K562 (cell line): ENCODE data around the gene DYRK1A. TPM values are rescaled to one million over a fixed set of nuclear protein-coding genes. Genes with fewer than 3 reads are reported as not detected.

Experiments
- ATF1 ChIP-seq, 2 experiments: fragments of 450-650 bp in 1 of 2; IDR thresholded peaks; 2 replicates each; pipeline ENCODE4 v1.6.1; 2016; ENCODE audit warnings: missing compliant biosample characterization in 1 of 2, missing genetic modification characterization in 1 of 2
- BRCA1 ChIP-seq, 2 experiments: fragments of 450-650 bp in 1 of 2; sonication (generic) in 1 of 2; formaldehyde crosslinking in 1 of 2; IDR thresholded peaks; 2 replicates each; pipeline versions ENCODE4 v1.5.0 to v1.6.1; 2017 to 2020; ENCODE audit warnings: mild to moderate bottlenecking in 1 of 2, missing genetic modification reagents in 1 of 2
- CHD2 ChIP-seq: IDR thresholded peaks from 2 replicates; pipeline ENCODE4 v1.6.1; 2011; ENCODE audit warnings: low read depth, low read length
- CTBP1 ChIP-seq: fragments of 450-650 bp; IDR thresholded peaks from 2 replicates; pipeline ENCODE4 v1.6.1; 2016; ENCODE audit warnings: borderline replicate concordance
- DPF2 ChIP-seq: fragments of 450-650 bp; IDR thresholded peaks from 2 replicates; pipeline ENCODE4 v1.6.1; 2016
- HOXB6 ChIP-seq: fragments of 250-450 bp; sonication (Bioruptor Pico); IDR thresholded peaks from 2 replicates; pipeline ENCODE4 v1.5.1; 2022; ENCODE audit warnings: mild to moderate bottlenecking, borderline replicate concordance
- MAFF ChIP-seq: IDR thresholded peaks from 2 replicates; pipeline ENCODE4 v1.6.1; 2012; ENCODE audit warnings: low read length, improper control_type of control experiment
- NKRF ChIP-seq: fragments of 450-650 bp; IDR thresholded peaks from 2 replicates; pipeline ENCODE4 v1.6.1; 2016; ENCODE audit warnings: borderline replicate concordance
- OTX1 ChIP-seq: fragments of 450-650 bp; formaldehyde crosslinking; IDR thresholded peaks from 2 replicates; pipeline ENCODE4 v1.4.0; 2022; ENCODE audit warnings: mild to moderate bottlenecking
- RAD21 ChIP-seq, 2 experiments: fragments of 250-450 bp in 1 of 2; fragments of 450-650 bp in 1 of 2; sonication (Bioruptor Pico) in 1 of 2; formaldehyde crosslinking in 1 of 2; IDR thresholded peaks in 1 of 2; conservative IDR thresholded peaks in 1 of 2; 2 replicates each; pipeline versions ENCODE4 v1.4.0 to v1.8.0; 2020 to 2022; ENCODE audit warnings: mild to moderate bottlenecking in 2 of 2, moderate library complexity in 1 of 2
- SAP30 ChIP-seq: fragments of 200-600 bp; sonication (generic); IDR thresholded peaks from 2 replicates; pipeline ENCODE4 v1.6.1; 2012; ENCODE audit warnings: borderline replicate concordance, low read depth, mild to moderate bottlenecking, moderate library complexity, low read length, control low read depth, inconsistent platforms; ENCODE audit not compliant: insufficient read depth, poor library complexity, severe bottlenecking
- TEAD1 ChIP-seq, 2 experiments: fragments of 450-650 bp in 1 of 2; sonication (generic) in 1 of 2; formaldehyde crosslinking; IDR thresholded peaks; 2 replicates each; pipeline versions ENCODE4 v1.4.0 to v1.8.0; 2020 to 2022; ENCODE audit warnings: mild to moderate bottlenecking in 2 of 2, missing genetic modification reagents in 1 of 2
- VEZF1 ChIP-seq: fragments of 200-800 bp; sonication (Bioruptor generic); IDR thresholded peaks from 2 replicates; pipeline ENCODE4 v1.6.1; 2017; ENCODE audit warnings: missing genetic modification characterization, missing compliant biosample characterization
- ZKSCAN1 ChIP-seq: fragments of 150-350 bp; IDR thresholded peaks from 2 replicates; pipeline ENCODE4 v1.6.1; 2016; ENCODE audit warnings: low read depth, low read length
- ZSCAN32 ChIP-seq: fragments of 450-650 bp; formaldehyde crosslinking; IDR thresholded peaks from 2 replicates; pipeline ENCODE4 v1.4.0; 2020; ENCODE audit warnings: mild to moderate bottlenecking, moderate library complexity
- polyA plus RNA-seq, 8 experiments: library from polyadenylated mRNA; depleted of rRNA in 4 of 8; stranded (reverse) in 5 of 8; unstranded in 3 of 8; fragments of >200 nt; fragmentation: Nextera tagmentation in 2 of 8; fragmentation: Illumina TruSeq in 1 of 8; extraction: Ambion mirVana in 2 of 8; extraction: Trizol in 1 of 8; gene quantifications; 2 replicates each; pipeline versions ENCODE4 v1.2.1 to v1.2.3, GENCODE V29; 2011 to 2014; ENCODE audit warnings: inconsistent platforms in 1 of 8, missing spikeins in 1 of 8
- total RNA-seq, 7 experiments: library from RNA; depleted of rRNA in 6 of 7; stranded (reverse); fragments of >200 nt in 6 of 7; fragmentation: Illumina TruSeq in 2 of 7; extraction: Trizol in 2 of 7; gene quantifications; 2 replicates each; pipeline versions ENCODE4 v1.2.1 to v1.2.3, GENCODE V29; 2011 to 2021; ENCODE audit warnings: low replicate concordance in 1 of 7
- TF ChIP-seq, protein P1 (sequence below): sonication (generic); formaldehyde crosslinking; IDR thresholded peaks from 2 replicates; pipeline ENCODE4 v1.9.0; 2022; ENCODE audit warnings: mild to moderate bottlenecking, missing genetic modification reagents
- TF ChIP-seq, protein P2 (sequence below): IDR thresholded peaks from 2 replicates; pipeline ENCODE4 v1.6.1; 2014; ENCODE audit warnings: antibody characterized with exemption
- TF ChIP-seq, protein P3 (sequence below): fragments of 450-650 bp; formaldehyde crosslinking; IDR thresholded peaks from 2 replicates; pipeline ENCODE4 v1.4.0; 2020; ENCODE audit warnings: mild to moderate bottlenecking, moderate library complexity

Gene DYRK1A
- total and polyA plus RNA-seq, 9 of the 15 experiments (the other 6 are each of a cell fraction or from before 2014, with no cell fraction given), result 3.7 to 64.8 (median 42.3) TPM

GRCh38 chr21:37365517-37366481, 774 bp upstream of the DYRK1A start (continued):
- peak; percentile 42; the same call in 1 of the 2 replicates for TF ChIP-seq NKRF
- peak; percentile 65 for TF ChIP-seq CHD2
- peak; percentile 35 to 38; a peak in 2 of 4 replicates for TF ChIP-seq RAD21 (CRISPR knock-in tag; conservative IDR thresholded peaks at IDR 0.05 in 1 of 2, IDR thresholded peaks at IDR 0.05 in 1 of 2)
- peak; percentile 46 for TF ChIP-seq SAP30
- TF ChIP-seq, protein P1, sequence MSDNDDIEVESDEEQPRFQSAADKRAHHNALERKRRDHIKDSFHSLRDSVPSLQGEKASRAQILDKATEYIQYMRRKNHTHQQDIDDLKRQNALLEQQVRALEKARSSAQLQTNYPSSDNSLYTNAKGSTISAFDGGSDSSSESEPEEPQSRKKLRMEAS, result 0 out of 2 replicates have a peak, but pooled peaks have one; percentile 22
- TF ChIP-seq VEZF1 (CRISPR knock-in tag), result no peak; the same call in 1 of the 2 replicates
- TF ChIP-seq, protein P2, sequence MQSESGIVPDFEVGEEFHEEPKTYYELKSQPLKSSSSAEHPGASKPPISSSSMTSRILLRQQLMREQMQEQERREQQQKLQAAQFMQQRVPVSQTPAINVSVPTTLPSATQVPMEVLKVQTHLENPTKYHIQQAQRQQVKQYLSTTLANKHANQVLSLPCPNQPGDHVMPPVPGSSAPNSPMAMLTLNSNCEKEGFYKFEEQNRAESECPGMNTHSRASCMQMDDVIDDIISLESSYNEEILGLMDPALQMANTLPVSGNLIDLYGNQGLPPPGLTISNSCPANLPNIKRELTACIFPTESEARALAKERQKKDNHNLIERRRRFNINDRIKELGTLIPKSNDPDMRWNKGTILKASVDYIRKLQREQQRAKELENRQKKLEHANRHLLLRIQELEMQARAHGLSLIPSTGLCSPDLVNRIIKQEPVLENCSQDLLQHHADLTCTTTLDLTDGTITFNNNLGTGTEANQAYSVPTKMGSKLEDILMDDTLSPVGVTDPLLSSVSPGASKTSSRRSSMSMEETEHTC, result no peak
- TF ChIP-seq OTX1, result peak; percentile 35; the same call in 1 of the 2 replicates
- TF ChIP-seq ZKSCAN1, result no peak
- no peak for TF ChIP-seq HOXB6 (CRISPR knock-in tag)
- no peak for TF ChIP-seq ZSCAN32
- TF ChIP-seq, protein P3, sequence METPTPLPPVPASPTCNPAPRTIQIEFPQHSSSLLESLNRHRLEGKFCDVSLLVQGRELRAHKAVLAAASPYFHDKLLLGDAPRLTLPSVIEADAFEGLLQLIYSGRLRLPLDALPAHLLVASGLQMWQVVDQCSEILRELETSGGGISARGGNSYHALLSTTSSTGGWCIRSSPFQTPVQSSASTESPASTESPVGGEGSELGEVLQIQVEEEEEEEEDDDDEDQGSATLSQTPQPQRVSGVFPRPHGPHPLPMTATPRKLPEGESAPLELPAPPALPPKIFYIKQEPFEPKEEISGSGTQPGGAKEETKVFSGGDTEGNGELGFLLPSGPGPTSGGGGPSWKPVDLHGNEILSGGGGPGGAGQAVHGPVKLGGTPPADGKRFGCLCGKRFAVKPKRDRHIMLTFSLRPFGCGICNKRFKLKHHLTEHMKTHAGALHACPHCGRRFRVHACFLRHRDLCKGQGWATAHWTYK (CRISPR knock-in tag), result peak; percentile 88
- TF ChIP-seq BRCA1 (IDR thresholded peaks at IDR 0.05), result no peak
- TF ChIP-seq BRCA1 (CRISPR knock-in tag; IDR thresholded peaks at IDR 0.05), result 0 out of 2 replicates have a peak, but pooled peaks have one; percentile 14
- peak; percentile 77 to 89; a peak in 2 of 4 replicates for TF ChIP-seq TEAD1 (CRISPR knock-in tag; IDR thresholded peaks at IDR 0.05)
- no peak for TF ChIP-seq ATF1 (CRISPR knock-in tag; IDR thresholded peaks at IDR 0.05)
- TF ChIP-seq ATF1 (tag; IDR thresholded peaks at IDR 0.05), result no peak; the same call in none of the 2 replicates
- TF ChIP-seq DPF2, result peak; percentile 53; the same call in 1 of the 2 replicates
- TF ChIP-seq CTBP1, result no peak; the same call in 1 of the 2 replicates
- no peak for TF ChIP-seq MAFF
